K562 (cell line): ENCODE measurements around the gene CCDC28B. TPM values are rescaled to one million over a fixed set of nuclear protein-coding genes. Genes with fewer than 3 reads are reported as not detected.

Source experiments
- ATF6 ChIP-seq: sonication (generic); formaldehyde crosslinking; IDR thresholded peaks from 2 replicates; pipeline ENCODE4 v1.4.0; 2020; ENCODE audit warnings: mild to moderate bottlenecking, missing genetic modification reagents
- CBFA2T3 ChIP-seq: fragments of 450-650 bp; IDR thresholded peaks from 2 replicates; pipeline ENCODE4 v1.6.1; 2017
- CBFB ChIP-seq: sonication (generic); formaldehyde crosslinking; IDR thresholded peaks from 2 replicates; pipeline ENCODE4 v1.4.0; 2020; ENCODE audit warnings: mild to moderate bottlenecking, missing genetic modification reagents
- DACH1 ChIP-seq: fragments of 450-650 bp; IDR thresholded peaks from 2 replicates; pipeline ENCODE4 v1.6.1; 2018; ENCODE audit not compliant: partially characterized antibody
- EGR1 ChIP-seq: fragments of 450-650 bp; conservative IDR thresholded peaks from 2 replicates; pipeline ENCODE4 v1.6.1; 2017; ENCODE audit warnings: mild to moderate bottlenecking
- ESRRA ChIP-seq: fragments of 450-650 bp; IDR thresholded peaks from 2 replicates; pipeline ENCODE4 v1.6.1; 2014; ENCODE audit warnings: low read depth, mild to moderate bottlenecking, moderate library complexity, borderline replicate concordance
- FOXP4 ChIP-seq: sonication (generic); formaldehyde crosslinking; IDR thresholded peaks from 2 replicates; pipeline ENCODE4 v1.8.0; 2022; ENCODE audit warnings: mild to moderate bottlenecking, missing genetic modification reagents, borderline replicate concordance
- HNRNPK ChIP-seq: fragments of 200-400 bp; formaldehyde crosslinking; IDR thresholded peaks from one replicate; pipeline ENCODE4 v1.6.1; 2018; ENCODE audit warnings: mild to moderate bottlenecking, low read depth, low read length; ENCODE audit not compliant: poor library complexity, severe bottlenecking
- MAFK ChIP-seq: IDR thresholded peaks from 2 replicates; pipeline ENCODE4 v1.6.1; 2011; ENCODE audit warnings: low read length, improper control_type of control experiment
- RBFOX2 ChIP-seq: fragments of 200-400 bp; formaldehyde crosslinking; IDR thresholded peaks from 2 replicates; pipeline ENCODE4 v1.6.1; 2017; ENCODE audit warnings: low read depth, mild to moderate bottlenecking, low read length, moderate library complexity
- TCF7 ChIP-seq: sonication (generic); IDR thresholded peaks from 2 replicates; pipeline ENCODE4 v1.6.1; 2016; ENCODE audit warnings: antibody characterized with exemption, borderline replicate concordance
- TEAD4 ChIP-seq, 2 experiments: sonication (generic) in 1 of 2; formaldehyde crosslinking in 1 of 2; IDR thresholded peaks; 2 replicates each; pipeline versions ENCODE4 v1.6.1 to v1.8.0; 2012 to 2022; ENCODE audit warnings: borderline replicate concordance in 1 of 2, inconsistent platforms in 1 of 2, low read length in 1 of 2, mild to moderate bottlenecking in 1 of 2, missing genetic modification reagents in 1 of 2
- XRCC5 ChIP-seq: fragments of 200-400 bp; formaldehyde crosslinking; IDR thresholded peaks from 2 replicates; pipeline ENCODE4 v1.6.1; 2017; ENCODE audit warnings: low read depth, mild to moderate bottlenecking, low read length
- ZNF165 ChIP-seq: fragments of 250-450 bp; sonication (Bioruptor Pico); IDR thresholded peaks from 2 replicates; pipeline ENCODE4 v1.4.0; 2020; ENCODE audit warnings: borderline replicate concordance
- ZNF395 ChIP-seq: fragments of 200-800 bp; sonication (Bioruptor generic); IDR thresholded peaks from 2 replicates; pipeline ENCODE4 v1.6.1; 2017; ENCODE audit warnings: missing genetic modification characterization, missing compliant biosample characterization
- polyA plus RNA-seq, 8 experiments: library from polyadenylated mRNA; depleted of rRNA in 4 of 8; stranded (reverse) in 5 of 8; unstranded in 3 of 8; fragments of >200 nt; fragmentation: Nextera tagmentation in 2 of 8; fragmentation: Illumina TruSeq in 1 of 8; extraction: Ambion mirVana in 2 of 8; extraction: Trizol in 1 of 8; gene quantifications; 2 replicates each; pipeline versions ENCODE4 v1.2.1 to v1.2.3, GENCODE V29; 2011 to 2014; ENCODE audit warnings: inconsistent platforms in 1 of 8, missing spikeins in 1 of 8
- total RNA-seq, 7 experiments: library from RNA; depleted of rRNA in 6 of 7; stranded (reverse); fragments of >200 nt in 6 of 7; fragmentation: Illumina TruSeq in 2 of 7; extraction: Trizol in 2 of 7; gene quantifications; 2 replicates each; pipeline versions ENCODE4 v1.2.1 to v1.2.3, GENCODE V29; 2011 to 2021; ENCODE audit warnings: low replicate concordance in 1 of 7
- TF ChIP-seq, protein P1 (sequence below): fragments of 250-450 bp; sonication (Bioruptor Pico); IDR thresholded peaks from 2 replicates; pipeline ENCODE4 v1.5.0; 2021
- TF ChIP-seq, protein P2 (sequence below): IDR thresholded peaks from 2 replicates; pipeline ENCODE4 v1.6.1; 2016; ENCODE audit warnings: missing genetic modification characterization, missing compliant biosample characterization

The CCDC28B gene
- total and polyA plus RNA-seq, 9 of the 15 experiments (the other 6 are each of a cell fraction or from before 2014, with no cell fraction given), result 5.7 to 54.5 (median 31.7) TPM

- TF ChIP-seq ATF6 (CRISPR knock-in tag) (peak; percentile 79; the same call in 1 of the 2 replicates), ZNF395 (CRISPR knock-in tag) (no peak), FOXP4 (CRISPR knock-in tag) (peak; percentile 74; the same call in 1 of the 2 replicates), XRCC5 (peak; percentile 56; the same call in 1 of the 2 replicates), TEAD4 (IDR thresholded peaks at IDR 0.05; ENCODE audit: low read length) (no peak), TEAD4 (CRISPR knock-in tag; IDR thresholded peaks at IDR 0.05; ENCODE audit: borderline replicate concordance) (no peak; the same call in 1 of the 2 replicates), CBFA2T3 (no peak), TCF7 (peak; percentile 22; the same call in 1 of the 2 replicates), HNRNPK (no peak), DACH1 (no peak), CBFB (CRISPR knock-in tag) (peak; percentile 58; the same call in 1 of the 2 replicates), MAFK (no peak), ZNF165 (no peak), EGR1 (peak; percentile 99), ESRRA (peak; percentile 69; the same call in 1 of the 2 replicates), RBFOX2 (peak; percentile 90)
- TF ChIP-seq, protein P1, sequence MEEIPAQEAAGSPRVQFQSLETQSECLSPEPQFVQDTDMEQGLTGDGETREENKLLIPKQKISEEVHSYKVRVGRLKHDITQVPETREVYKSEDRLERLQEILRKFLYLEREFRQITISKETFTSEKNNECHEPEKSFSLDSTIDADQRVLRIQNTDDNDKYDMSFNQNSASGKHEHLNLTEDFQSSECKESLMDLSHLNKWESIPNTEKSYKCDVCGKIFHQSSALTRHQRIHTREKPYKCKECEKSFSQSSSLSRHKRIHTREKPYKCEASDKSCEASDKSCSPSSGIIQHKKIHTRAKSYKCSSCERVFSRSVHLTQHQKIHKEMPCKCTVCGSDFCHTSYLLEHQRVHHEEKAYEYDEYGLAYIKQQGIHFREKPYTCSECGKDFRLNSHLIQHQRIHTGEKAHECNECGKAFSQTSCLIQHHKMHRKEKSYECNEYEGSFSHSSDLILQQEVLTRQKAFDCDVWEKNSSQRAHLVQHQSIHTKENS, result no peak
- TF ChIP-seq, protein P2, sequence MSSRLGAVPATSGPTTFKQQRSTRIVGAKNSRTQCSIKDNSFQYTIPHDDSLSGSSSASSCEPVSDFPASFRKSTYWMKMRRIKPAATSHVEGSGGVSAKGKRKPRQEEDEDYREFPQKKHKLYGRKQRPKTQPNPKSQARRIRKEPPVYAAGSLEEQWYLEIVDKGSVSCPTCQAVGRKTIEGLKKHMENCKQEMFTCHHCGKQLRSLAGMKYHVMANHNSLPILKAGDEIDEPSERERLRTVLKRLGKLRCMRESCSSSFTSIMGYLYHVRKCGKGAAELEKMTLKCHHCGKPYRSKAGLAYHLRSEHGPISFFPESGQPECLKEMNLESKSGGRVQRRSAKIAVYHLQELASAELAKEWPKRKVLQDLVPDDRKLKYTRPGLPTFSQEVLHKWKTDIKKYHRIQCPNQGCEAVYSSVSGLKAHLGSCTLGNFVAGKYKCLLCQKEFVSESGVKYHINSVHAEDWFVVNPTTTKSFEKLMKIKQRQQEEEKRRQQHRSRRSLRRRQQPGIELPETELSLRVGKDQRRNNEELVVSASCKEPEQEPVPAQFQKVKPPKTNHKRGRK (tag), result no peak
Observed at GRCh38 chr1:32205401-32206370, 5.3 kb downstream of the CCDC28B start, which contains the start of gene IQCC (continued).
